Measurements from ENCODE around the gene PXN. TPM values are rescaled to one million over a fixed set of nuclear protein-coding genes. Genes with fewer than 3 reads are reported as not detected.
"Not testable (repeated sequence)": the region's sequence is repeated elsewhere in the genome, so short reads cannot be mapped to it uniquely, and the experiment has no call there.

Gene PXN
- total RNA-seq, 2 experiments from 2014 or later, result 33.0 to 39.1 TPM

DNA sequence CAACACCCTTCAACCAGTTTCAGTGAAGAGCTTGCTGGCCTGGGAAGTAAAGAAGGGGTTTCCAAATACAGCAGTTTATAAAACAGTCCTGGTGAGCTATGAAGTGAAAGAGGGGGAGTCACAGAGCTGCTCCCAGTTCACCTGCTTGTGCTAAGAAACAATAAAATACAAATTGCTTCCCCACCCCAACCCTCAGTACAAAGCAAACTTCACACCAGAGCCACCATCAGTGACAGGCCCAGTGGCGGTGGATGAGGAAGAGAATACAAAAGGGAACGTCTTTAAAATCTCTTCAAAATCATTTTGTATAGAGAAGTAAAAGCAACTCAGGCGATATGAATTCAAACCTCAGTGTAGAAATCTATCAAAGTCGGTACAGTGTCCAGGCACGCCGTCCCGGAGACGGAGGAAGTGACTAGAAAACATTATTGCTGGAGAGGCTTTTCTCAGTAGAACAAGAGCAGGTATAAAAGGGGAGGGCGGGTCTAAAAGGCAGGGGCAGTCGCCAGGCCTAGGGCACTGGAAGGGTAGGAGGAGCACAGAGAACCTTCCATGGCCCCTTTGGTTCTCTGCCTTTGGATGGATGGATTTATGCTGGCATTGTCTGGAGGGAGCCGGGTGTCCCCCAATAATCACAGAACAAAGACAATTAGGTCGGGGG, 54.2 kb downstream of the PXN start:
- POLR2A ChIA-PET, result interaction anchor here (0.6 to 2.5 kb wide), 2 partner anchors 9 to 72 kb away, joined by 6 to 11 read pairs; partner anchors contain the start of gene RPLP0
- CTCF ChIA-PET, result interaction anchor here (0.9 to 2.0 kb wide), 3 partner anchors 8 to 16 kb away, joined by 3 to 11 read pairs (median 3); partner anchors contain the start of gene RPLP0

DNA sequence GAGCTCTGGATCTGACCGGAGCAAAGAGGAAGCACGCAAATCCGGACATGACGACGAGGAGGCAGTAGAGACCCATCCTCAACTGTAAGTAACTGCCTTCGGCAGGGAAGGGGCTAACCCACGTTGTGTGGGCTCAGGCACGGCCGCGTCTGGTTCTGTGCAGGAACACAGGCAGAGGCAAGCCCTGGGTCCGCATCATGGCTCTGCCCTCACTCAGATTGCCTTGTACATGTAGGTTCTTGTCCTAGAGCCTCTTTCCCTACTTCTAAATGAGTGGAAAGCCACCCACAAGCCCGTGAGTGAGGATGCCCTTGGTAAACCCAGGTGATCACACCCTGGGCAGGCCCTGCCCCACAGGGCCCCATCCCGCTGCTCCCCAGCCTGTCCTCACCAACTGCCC, 55.7 kb downstream of the PXN start:
- ChIA-PET CTCF (interaction anchor here (1.6 to 2.0 kb wide), 2 partner anchors 9 to 17 kb away, joined by 3 to 11 read pairs; partner anchors contain the start of gene RPLP0), POLR2A (interaction anchor here (0.6 to 1.0 kb wide), 2 partner anchors 9 to 258 kb away, joined by 3 read pairs; partner anchors contain the start of gene RPLP0)

- ChIA-PET POLR2A (no interaction called here), CTCF (no interaction called here)
Observed at GRCh38 chr12:120207227-120207626, 58.3 kb downstream of the PXN start.

DNA sequence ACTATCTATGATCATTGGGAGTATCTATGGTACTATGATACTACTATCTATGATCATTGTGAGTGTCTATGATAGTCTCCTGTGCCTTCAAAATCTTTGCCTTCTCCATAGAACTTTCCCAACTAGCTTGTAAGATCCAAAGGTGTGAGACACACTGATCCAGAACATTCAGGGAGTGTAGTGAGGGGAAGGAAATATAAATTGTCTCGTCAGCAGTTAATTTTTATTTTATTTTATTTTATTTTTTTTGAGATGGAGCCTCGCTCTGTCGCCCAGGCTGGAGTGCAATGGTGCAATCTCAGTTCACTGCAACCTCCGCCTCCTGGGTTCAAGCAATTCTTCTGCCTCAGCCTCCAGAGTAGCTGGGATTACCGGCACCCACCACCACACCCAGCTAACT, 58.7 kb downstream of the PXN start:
- POLR2A ChIA-PET, result not testable (repeated sequence)
- CTCF ChIA-PET, result interaction anchor here (0.8 kb wide), 1 partner anchor 8 kb away, joined by 3 read pairs; no protein-coding TSS in a partner anchor

DNA sequence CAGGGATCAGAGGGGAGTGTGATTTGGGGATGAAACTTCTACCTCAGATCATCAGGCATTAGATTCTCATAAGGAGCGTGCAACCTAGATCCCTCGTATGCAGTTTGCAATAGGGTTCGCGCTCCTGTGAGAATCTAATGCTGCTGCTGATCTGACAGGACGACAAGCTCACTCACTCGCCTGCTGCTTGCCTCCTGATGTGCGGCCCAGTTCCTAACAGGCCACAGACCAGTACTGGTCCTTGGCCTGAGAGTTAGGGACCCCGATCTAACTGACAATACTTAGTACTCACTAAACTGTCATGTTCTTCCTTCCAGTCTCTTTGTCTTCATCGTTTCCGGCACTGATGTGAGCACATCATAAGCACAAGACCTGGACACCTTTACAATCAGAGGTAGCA, 59.3 kb downstream of the PXN start:
- CTCF ChIA-PET, result interaction anchor here (0.8 kb wide), 1 partner anchor 9 kb away, joined by 3 read pairs; no protein-coding TSS in a partner anchor
- POLR2A ChIA-PET, result no interaction called here

DNA sequence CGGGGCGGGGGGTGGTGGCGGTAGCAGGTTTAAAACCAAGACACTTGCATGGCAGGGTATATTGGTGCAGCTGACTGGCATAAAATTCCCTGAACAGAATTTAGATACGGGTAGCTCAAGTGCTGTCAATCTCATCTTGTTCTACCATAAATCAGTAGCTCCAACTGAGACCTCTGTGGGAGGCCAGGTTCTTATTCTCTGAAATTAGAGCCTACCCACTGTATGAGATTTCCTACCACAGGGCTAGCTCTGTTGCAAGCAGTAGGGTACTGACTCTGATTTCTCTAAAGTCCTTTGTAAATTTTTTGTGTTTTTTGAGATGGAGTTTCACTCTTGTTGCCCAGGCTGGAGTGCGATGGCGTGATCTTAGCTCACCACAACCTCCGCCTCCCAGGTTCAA, 61.4 kb downstream of the PXN start:
- ChIA-PET CTCF (interaction anchor here (0.7 to 0.8 kb wide), 2 partner anchors 16 to 113 kb away, joined by 3 to 5 read pairs; no protein-coding TSS in a partner anchor), POLR2A (interaction anchor here (0.6 to 0.7 kb wide), 3 partner anchors 214 to 1096 kb away, joined by 5 to 16 read pairs (median 7); no protein-coding TSS in a partner anchor)

- CTCF ChIA-PET, result interaction anchor here (0.8 to 2.9 kb wide), 10 partner anchors 10 to 90 kb away, joined by 3 to 38 read pairs (median 3); partner anchors contain the start of genes PXN and RAB35
- POLR2A ChIA-PET, result interaction anchor here (0.6 to 3.8 kb wide), 17 partner anchors 9 to 268 kb away, joined by 3 to 114 read pairs (median 5); partner anchors contain the start of genes BICDL1, PXN, RAB35 and RNU4-1
Observed at GRCh38 chr12:120200364-120200800, 65.1 kb downstream of the PXN start.

GRCh38 chr12:120199595-120200306, 65.8 kb downstream of the PXN start:
- POLR2A ChIA-PET, result interaction anchor here (0.6 to 3.8 kb wide), 11 partner anchors 8 to 113 kb away, joined by 3 to 114 read pairs (median 5); partner anchors contain the start of genes RAB35, RNU4-1, RNU4-2 and SIRT4
- CTCF ChIA-PET, result interaction anchor here (1.2 to 2.5 kb wide), 3 partner anchors 31 to 82 kb away, joined by 3 to 12 read pairs (median 8); partner anchors contain the start of gene RAB35

DNA sequence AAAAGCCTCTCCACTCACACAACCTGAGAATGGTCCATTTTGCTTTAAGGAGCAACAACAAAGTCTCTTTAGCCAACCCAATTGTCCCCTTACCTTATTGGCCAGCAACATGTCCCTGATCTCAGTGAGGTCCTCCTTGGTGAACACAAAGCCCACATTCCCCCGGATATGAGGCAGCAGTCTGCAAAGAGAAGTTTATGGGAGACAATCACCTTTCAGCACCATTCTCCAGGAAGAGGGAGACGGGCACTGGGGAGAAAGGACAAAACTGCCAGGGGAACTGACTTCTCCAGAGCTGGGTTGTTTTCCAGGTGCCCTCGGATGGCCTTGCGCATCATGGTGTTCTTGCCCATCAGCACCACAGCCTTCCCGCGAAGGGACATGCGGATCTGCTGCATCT, 66.5 kb downstream of the PXN start:
- POLR2A ChIA-PET, result interaction anchor here (1.0 to 3.3 kb wide), 4 partner anchors 80 to 93 kb away, joined by 4 to 41 read pairs (median 6); partner anchors contain the start of genes RAB35 and RNU4-2

GRCh38 chr12:120197542-120197887, 68.0 kb downstream of the PXN start:
- ChIA-PET CTCF (no interaction called here), POLR2A (interaction anchor here (0.8 to 2.2 kb wide), 4 partner anchors 68 to 94 kb away, joined by 3 to 8 read pairs (median 4); partner anchors contain the start of genes PXN and RNU4-2)

More for the DNA sequence above, 66.5 kb downstream of the PXN start:
- CTCF ChIA-PET, result interaction anchor here (1.2 kb wide), 1 partner anchor 31 kb away, joined by 3 read pairs; no protein-coding TSS in a partner anchor

DNA sequence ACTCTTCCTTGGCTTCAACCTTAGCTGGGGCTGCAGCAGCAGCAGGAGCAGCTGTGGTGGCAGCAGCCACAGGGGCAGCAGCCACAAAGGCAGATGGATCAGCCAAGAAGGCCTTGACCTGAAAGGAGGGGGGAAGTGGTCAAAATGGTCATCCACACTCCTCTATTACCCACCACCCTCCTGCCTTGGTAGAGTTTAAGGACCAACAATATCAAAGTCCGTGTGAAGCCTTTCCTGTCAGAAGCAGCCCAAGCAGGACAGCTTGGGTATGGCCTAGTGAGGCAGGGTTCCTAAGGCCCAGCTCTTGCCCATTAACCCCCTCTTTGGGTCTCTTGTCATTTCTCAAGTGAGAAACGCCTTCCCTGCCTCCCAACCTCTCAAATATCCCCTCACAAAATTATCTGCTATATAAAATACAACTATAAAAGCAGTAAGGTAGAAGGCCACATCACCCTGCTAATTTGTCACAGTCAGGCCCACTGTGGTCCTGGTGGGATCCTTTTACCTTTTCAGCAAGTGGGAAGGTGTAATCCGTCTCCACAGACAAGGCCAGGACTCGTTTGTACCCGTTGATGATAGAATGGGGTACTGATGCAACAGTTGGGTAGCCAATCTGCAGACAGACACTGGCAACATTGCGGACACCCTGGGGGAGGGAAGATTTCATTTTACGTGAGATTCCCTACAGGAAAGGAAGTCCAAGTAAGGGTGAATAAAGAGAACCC, 68.6 kb downstream of the PXN start:
- POLR2A ChIA-PET, result interaction anchor here (0.9 to 2.6 kb wide), 4 partner anchors 68 to 95 kb away, joined by 3 to 12 read pairs (median 8); partner anchors contain the start of genes PXN, RAB35, RNU4-1 and RNU4-2
- CTCF ChIA-PET, result not testable (repeated sequence)

DNA sequence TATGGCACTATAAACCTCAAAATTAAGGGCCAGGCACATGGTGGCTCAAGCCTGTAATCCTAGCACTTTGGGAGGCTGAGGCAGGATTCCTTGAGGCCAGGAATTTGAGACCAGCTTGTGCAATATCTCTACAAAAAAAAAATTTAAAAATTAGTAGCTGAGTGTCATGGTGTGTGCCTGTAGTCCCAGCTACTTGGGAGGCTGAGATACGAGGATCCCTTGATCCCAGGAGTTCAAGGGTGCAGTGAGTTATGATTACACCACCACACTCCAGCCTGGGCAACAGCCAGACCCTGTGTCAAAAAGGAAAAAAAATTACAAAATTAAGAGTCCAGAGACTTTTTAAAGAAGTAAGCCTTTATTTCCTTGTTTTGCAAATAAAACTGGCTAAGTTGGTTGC, 69.2 kb downstream of the PXN start:
- ChIA-PET POLR2A (interaction anchor here (0.6 to 2.6 kb wide), 3 partner anchors 21 to 96 kb away, joined by 8 to 12 read pairs (median 11); partner anchors contain the start of genes RAB35, RNU4-1 and RNU4-2), CTCF (interaction anchor here (1.4 kb wide), 1 partner anchor 46 kb away, joined by 3 read pairs; no protein-coding TSS in a partner anchor)

DNA sequence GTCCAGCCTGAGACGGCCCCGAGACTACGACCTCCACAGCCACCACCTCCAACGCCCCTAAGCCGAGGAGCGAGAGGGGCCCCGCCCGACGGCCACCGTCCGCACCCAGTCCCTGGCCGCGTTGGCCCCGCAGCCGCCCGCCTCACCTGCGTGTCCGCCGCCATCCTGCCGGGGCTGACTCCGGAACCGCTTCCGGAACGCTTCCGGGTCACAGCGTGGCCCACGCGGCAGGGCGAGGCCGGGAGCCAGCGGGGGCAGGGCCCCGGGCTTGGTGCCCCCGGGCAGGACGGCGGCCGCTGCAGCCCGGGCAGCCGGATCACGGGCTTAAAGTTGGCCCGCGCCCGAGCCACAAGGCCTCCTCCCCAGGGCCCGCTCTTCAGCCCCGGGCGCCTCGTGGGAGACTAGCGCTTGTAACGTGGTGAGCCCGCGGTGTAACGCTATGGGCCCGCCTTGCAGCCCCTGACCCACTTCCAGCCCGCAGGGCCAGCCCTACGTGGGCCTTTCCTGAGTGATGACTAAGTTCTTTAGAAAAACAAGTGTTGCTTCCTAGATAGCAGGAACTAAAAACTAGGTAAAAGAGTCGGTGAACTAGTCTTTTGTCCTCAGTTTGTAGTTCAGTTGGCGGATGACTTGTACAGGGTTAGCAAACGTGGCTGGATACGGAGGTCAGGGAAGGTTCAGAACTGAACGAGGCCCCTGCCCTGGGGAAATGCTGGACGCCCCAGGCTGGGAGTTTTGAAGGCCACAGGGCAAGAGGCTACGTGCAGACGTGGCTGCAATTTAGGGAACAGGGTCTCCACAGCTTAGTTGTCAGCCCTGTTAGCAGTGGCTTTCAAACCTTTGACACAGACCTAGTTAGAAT, 70.8 kb downstream of the PXN start, which contains the start of gene GCN1:
GCN1 (minus strand) TSS at position 182 of the 862 bp plus-strand sequence; CDS start at position 164, 18 bp downstream.
- CTCF ChIA-PET, result interaction anchor here (0.6 to 1.4 kb wide), 2 partner anchors 45 to 89 kb away, joined by 3 read pairs; no protein-coding TSS in a partner anchor
- POLR2A ChIA-PET, result interaction anchor here (2.1 to 2.6 kb wide), 2 partner anchors 78 to 97 kb away, joined by 8 to 12 read pairs; partner anchors contain the start of genes RAB35, RNU4-1 and RNU4-2

DNA sequence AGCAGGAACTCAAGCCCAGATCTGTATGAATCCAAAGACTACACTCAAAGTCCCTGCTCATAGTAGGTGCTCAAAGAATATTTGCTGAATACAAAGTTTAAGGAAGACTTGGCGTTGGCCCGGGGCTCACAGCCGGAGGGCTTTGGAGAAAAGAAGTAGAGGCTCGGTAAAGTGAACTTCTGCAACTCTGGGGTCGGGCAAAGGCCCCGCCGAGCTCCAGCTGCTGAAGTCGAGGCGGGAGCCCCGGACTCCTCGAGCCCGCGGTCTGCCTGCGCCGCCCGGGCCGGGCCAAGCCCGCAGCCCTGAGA, 71.3 kb downstream of the PXN start:
- ChIA-PET POLR2A (interaction anchor here (1.0 kb wide), 1 partner anchor 77 kb away, joined by 3 read pairs; no protein-coding TSS in a partner anchor), CTCF (no interaction called here)

DNA sequence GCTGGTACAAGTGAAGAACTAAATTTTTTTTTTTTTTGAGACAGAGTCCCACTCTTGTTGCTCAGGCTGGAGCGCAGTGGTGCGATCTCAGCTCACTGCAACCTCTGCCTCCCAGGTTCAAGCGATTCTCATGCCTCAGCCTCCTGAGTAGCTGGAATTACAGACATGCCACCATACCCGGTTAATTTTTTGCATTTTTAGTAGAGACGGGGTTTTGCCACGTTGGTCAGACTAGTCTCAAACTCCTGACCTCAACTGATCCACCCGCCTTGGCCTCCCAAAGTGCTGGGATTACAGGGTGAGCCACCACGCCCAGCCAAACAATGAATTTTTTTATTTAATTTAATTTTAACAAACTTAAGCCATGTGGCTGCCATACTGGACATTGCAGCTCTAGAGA, 72.2 kb downstream of the PXN start:
- POLR2A ChIA-PET, result interaction anchor here (0.7 to 1.0 kb wide), 2 partner anchors 20 to 76 kb away, joined by 3 to 4 read pairs; no protein-coding TSS in a partner anchor
- CTCF ChIA-PET, result not testable (repeated sequence)

- ChIA-PET CTCF (no interaction called here), POLR2A (interaction anchor here (0.8 kb wide), 1 partner anchor 10 kb away, joined by 5 read pairs; the partner anchor contains the start of gene RPLP0)
Observed at GRCh38 chr12:120190985-120191480, 74.5 kb downstream of the PXN start.

- ChIA-PET CTCF (no interaction called here), POLR2A (no interaction called here)
Observed at GRCh38 chr12:120190386-120190785, 75.1 kb downstream of the PXN start.

Measured in activated CD8-positive, alpha-beta memory T cell treated with anti-CD3 and anti-CD28 coated beads for 36 hours (primary cell).